Right lobe of liver (tissue), 4 donors: ENCODE measurements around the gene FERMT1.

ENCODE experiments used
- POLR2A ChIP-seq: fragments of 450-650 bp; IDR thresholded peaks from one replicate; pipeline ENCODE4 v1.6.1; 2017; ENCODE audit warnings: antibody characterized with exemption, mild to moderate bottlenecking
- TF ChIP-seq, protein P1 (sequence below), 4 donors: fragments of 200-600 bp in 3 of 4; fragments of 450-650 bp in 1 of 4; IDR thresholded peaks; one replicate each; pipeline versions ENCODE4 v1.5.1 to v1.8.0; 2016 to 2022; ENCODE audit warnings: antibody characterized with exemption in 4 of 4, mild to moderate bottlenecking in 2 of 4
- donor health status: DM: no; HTN: no; CAD: no.
- donor health status: DM: no; HTN: no; CAD: no.
- donor health status: DM: no; HTN: yes; CAD: no.

GRCh38 chr20:6126846-6127245 lies 4.0 kb upstream of the FERMT1 start:
- TF ChIP-seq, protein P1, sequence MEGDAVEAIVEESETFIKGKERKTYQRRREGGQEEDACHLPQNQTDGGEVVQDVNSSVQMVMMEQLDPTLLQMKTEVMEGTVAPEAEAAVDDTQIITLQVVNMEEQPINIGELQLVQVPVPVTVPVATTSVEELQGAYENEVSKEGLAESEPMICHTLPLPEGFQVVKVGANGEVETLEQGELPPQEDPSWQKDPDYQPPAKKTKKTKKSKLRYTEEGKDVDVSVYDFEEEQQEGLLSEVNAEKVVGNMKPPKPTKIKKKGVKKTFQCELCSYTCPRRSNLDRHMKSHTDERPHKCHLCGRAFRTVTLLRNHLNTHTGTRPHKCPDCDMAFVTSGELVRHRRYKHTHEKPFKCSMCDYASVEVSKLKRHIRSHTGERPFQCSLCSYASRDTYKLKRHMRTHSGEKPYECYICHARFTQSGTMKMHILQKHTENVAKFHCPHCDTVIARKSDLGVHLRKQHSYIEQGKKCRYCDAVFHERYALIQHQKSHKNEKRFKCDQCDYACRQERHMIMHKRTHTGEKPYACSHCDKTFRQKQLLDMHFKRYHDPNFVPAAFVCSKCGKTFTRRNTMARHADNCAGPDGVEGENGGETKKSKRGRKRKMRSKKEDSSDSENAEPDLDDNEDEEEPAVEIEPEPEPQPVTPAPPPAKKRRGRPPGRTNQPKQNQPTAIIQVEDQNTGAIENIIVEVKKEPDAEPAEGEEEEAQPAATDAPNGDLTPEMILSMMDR (IDR thresholded peaks at IDR 0.05) = no peak
- TF ChIP-seq POLR2A = no peak
